Stimulated activated CD4-positive, alpha-beta T cell treated with anti-CD3 and anti-CD28 coated beads, Interleukin-1b, Interleukin-23, amount 100 ng/mL, for 4 hours (primary cell): ENCODE results near the gene KCNC2.

Experiments
- DNase-seq, 2 donors: peaks; one replicate each; pipeline ENCODE4 v3.0.0-alpha.2; 2020; ENCODE audit warnings: low read depth in 2 of 2

Gene KCNC2

GRCh38 chr12:75058228-75058627 is 151.4 kb downstream of the KCNC2 start:
- DNase-seq, result no peak

GRCh38 chr12:75048767-75049166 is 160.9 kb downstream of the KCNC2 start:
- no peak for DNase-seq

- no peak for DNase-seq
Measured at GRCh38 chr12:75047885-75048525, 161.6 kb downstream of the KCNC2 start.

GRCh38 chr12:75042125-75042524 is 167.5 kb downstream of the KCNC2 start:
- no peak for DNase-seq

- DNase-seq, result no peak
Measured at GRCh38 chr12:75041472-75041871, 168.2 kb downstream of the KCNC2 start.

GRCh38 chr12:75020068-75020557 is 189.5 kb downstream of the KCNC2 start:
- no peak for DNase-seq

- no peak for DNase-seq
Measured at GRCh38 chr12:75011120-75011519, 198.5 kb downstream of the KCNC2 start.

- no peak for DNase-seq
Measured at GRCh38 chr12:75007133-75007532, 202.5 kb downstream of the KCNC2 start.

- DNase-seq, result no peak
Measured at GRCh38 chr12:75000120-75000519, 209.5 kb downstream of the KCNC2 start.

- DNase-seq, result no peak
Measured at GRCh38 chr12:74999474-74999873, 210.2 kb downstream of the KCNC2 start.
